Endodermal cell (in vitro differentiated cells): ENCODE measurements around the gene MYRIP. TPM values are rescaled to one million over a fixed set of nuclear protein-coding genes. Genes with fewer than 3 reads are reported as not detected.

Experiments used
- DNase-seq: peaks from one replicate; pipeline ENCODE4 v3.0.0-alpha.2; 2017
- H3K27ac ChIP-seq: 2 replicates; pipeline ENCODE4 v1.5.1; 2013; ENCODE audit warnings: mild to moderate bottlenecking, low read depth, low read length, moderate library complexity
- H3K27me3 ChIP-seq: 2 replicates; pipeline ENCODE4 v1.6.1; 2013; ENCODE audit warnings: mild to moderate bottlenecking, low read length, moderate library complexity; ENCODE audit not compliant: insufficient read depth, control insufficient read depth, poor library complexity, severe bottlenecking
- H3K36me3 ChIP-seq: 2 replicates; pipeline ENCODE4 v1.7.0; 2013; ENCODE audit warnings: mild to moderate bottlenecking, low read length, moderate library complexity; ENCODE audit not compliant: control insufficient read depth, insufficient read depth
- H3K4me1 ChIP-seq: one replicate; pipeline ENCODE4 v1.7.0; 2013; ENCODE audit warnings: low read length; ENCODE audit not compliant: control insufficient read depth, insufficient read depth
- H3K4me3 ChIP-seq: 2 replicates; pipeline ENCODE4 v1.5.1; 2013; ENCODE audit warnings: mild to moderate bottlenecking, low read length, moderate library complexity
- H3K9ac ChIP-seq: 2 replicates; pipeline ENCODE4 v1.6.1; 2013; ENCODE audit warnings: mild to moderate bottlenecking, low read length, moderate library complexity; ENCODE audit not compliant: poor library complexity, severe bottlenecking; ENCODE audit errors: extremely low read depth
- H3K9me3 ChIP-seq: 2 replicates; pipeline ENCODE4 v1.6.1; 2013; ENCODE audit warnings: mild to moderate bottlenecking, low read length, moderate library complexity; ENCODE audit not compliant: control insufficient read depth
- H3K27ac Mint-ChIP-seq: 2 replicates; pipeline ENCODE4 v1.8.0; 2020; ENCODE audit warnings: mixed read lengths
- H3K27me3 Mint-ChIP-seq: 2 replicates; pipeline ENCODE4 v1.8.0; 2021; ENCODE audit warnings: mild to moderate bottlenecking, mixed read lengths; ENCODE audit not compliant: insufficient read depth
- H3K36me3 Mint-ChIP-seq: 2 replicates; pipeline ENCODE4 v1.8.0; 2020; ENCODE audit warnings: low read depth, mixed read lengths
- H3K4me1 Mint-ChIP-seq: 2 replicates; pipeline ENCODE4 v1.8.0; 2020; ENCODE audit warnings: mixed read lengths
- H3K4me3 Mint-ChIP-seq: 2 replicates; pipeline ENCODE4 v1.8.0; 2020; ENCODE audit warnings: mild to moderate bottlenecking, moderate library complexity, mixed read lengths
- H3K9me3 Mint-ChIP-seq: 2 replicates; pipeline ENCODE4 v1.8.0; 2020; ENCODE audit warnings: mild to moderate bottlenecking, mixed read lengths
- WGBS, 2 experiments: methylation state at CpG; one replicate each; pipeline versions ENCODE4 v1.1.5 to v1.1.7; 2013; ENCODE audit warnings: missing lambda C conversion rate in 2 of 2, mixed read lengths in 1 of 2; ENCODE audit not compliant: insufficient coverage in 1 of 2, insufficient read length in 1 of 2; 5-methylcytosine and 5-hydroxymethylcytosine counted together
- total RNA-seq, 2 donors: library from RNA; stranded (reverse); fragmentation: NEBNext Ultra II Directional in 1 of 2; extraction: Animal tissue kit (Norgen Biotek cat#: 25700) in 1 of 2; gene quantifications; 2 replicates in 1 of 2; 3 replicates in 1 of 2; pipeline ENCODE4 v1.2.1, GENCODE V29; 2021
- TF ChIP-seq, protein P1 (sequence below): fragments of 200-600 bp; sonication (generic); conservative IDR thresholded peaks from 2 replicates; pipeline ENCODE4 v1.5.0; 2021; ENCODE audit warnings: antibody characterized with exemption, mild to moderate bottlenecking

Gene MYRIP
- total RNA-seq, 2 donors from 2014 or later = 4.3 to 4.6 TPM

GRCh38 chr3:40103829-40104228 lies 294.4 kb downstream of the MYRIP start:
- H3K4me1 Mint-ChIP-seq = no peaks in the 10 kb centered on the region
- no peaks in the 10 kb centered on the region for H3K9me3 ChIP-seq
- H3K36me3 Mint-ChIP-seq = no peaks in the 10 kb centered on the region
- no peak overlapping the region for H3K9ac ChIP-seq
- H3K27ac ChIP-seq = no peak overlapping the region
- no peaks in the 10 kb centered on the region for H3K27me3 Mint-ChIP-seq
- DNase-seq = no peak
- H3K27me3 ChIP-seq = no peaks in the 10 kb centered on the region
- TF ChIP-seq, protein P1, sequence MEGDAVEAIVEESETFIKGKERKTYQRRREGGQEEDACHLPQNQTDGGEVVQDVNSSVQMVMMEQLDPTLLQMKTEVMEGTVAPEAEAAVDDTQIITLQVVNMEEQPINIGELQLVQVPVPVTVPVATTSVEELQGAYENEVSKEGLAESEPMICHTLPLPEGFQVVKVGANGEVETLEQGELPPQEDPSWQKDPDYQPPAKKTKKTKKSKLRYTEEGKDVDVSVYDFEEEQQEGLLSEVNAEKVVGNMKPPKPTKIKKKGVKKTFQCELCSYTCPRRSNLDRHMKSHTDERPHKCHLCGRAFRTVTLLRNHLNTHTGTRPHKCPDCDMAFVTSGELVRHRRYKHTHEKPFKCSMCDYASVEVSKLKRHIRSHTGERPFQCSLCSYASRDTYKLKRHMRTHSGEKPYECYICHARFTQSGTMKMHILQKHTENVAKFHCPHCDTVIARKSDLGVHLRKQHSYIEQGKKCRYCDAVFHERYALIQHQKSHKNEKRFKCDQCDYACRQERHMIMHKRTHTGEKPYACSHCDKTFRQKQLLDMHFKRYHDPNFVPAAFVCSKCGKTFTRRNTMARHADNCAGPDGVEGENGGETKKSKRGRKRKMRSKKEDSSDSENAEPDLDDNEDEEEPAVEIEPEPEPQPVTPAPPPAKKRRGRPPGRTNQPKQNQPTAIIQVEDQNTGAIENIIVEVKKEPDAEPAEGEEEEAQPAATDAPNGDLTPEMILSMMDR = no peak
- no peaks in the 10 kb centered on the region for H3K36me3 ChIP-seq
- peaks cover 5% of the 10 kb centered on the region for H3K9me3 Mint-ChIP-seq
- H3K4me3 ChIP-seq = no peak overlapping the region
- no peaks in the 10 kb centered on the region for H3K4me1 ChIP-seq
- H3K4me3 Mint-ChIP-seq = no peak overlapping the region
- H3K27ac Mint-ChIP-seq = no peak overlapping the region

DNA sequence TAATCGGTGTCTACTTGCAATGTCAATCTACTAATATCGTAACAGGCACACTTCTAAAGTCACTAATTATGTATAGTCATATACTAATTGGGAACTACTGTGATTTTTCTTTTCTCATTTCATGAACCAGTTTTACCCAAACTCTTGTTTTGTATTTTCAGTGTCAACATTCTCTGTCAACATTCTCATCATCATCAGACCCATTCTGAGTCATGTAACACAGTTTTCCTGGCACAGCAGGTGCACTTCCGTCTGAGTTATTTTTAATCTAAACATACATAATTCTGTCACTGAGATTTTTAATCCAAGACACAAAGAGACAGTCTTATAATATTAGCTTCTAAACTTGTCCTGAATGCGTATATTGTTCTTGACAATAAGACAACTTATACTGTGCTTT lies 295.0 kb downstream of the MYRIP start:
- H3K9me3 Mint-ChIP-seq = peaks cover 5% of the 10 kb centered on the region
- H3K36me3 Mint-ChIP-seq = no peaks in the 10 kb centered on the region
- no peaks in the 10 kb centered on the region for H3K4me1 ChIP-seq
- H3K27ac Mint-ChIP-seq = no peak overlapping the region
- H3K27me3 ChIP-seq = no peaks in the 10 kb centered on the region
- no peak overlapping the region for H3K4me3 ChIP-seq
- 93 to 95% methylated on average over 2 to 3 of the region's 4 CpGs for WGBS, 2 experiments
- no peaks in the 10 kb centered on the region for H3K4me1 Mint-ChIP-seq
- H3K36me3 ChIP-seq = no peaks in the 10 kb centered on the region
- DNase-seq = no peak
- no peak overlapping the region for H3K9ac ChIP-seq
- no peaks in the 10 kb centered on the region for H3K27me3 Mint-ChIP-seq
- no peaks in the 10 kb centered on the region for H3K9me3 ChIP-seq
- TF ChIP-seq, protein P1 = no peak
- H3K4me3 Mint-ChIP-seq = no peak overlapping the region
- no peak overlapping the region for H3K27ac ChIP-seq

DNA sequence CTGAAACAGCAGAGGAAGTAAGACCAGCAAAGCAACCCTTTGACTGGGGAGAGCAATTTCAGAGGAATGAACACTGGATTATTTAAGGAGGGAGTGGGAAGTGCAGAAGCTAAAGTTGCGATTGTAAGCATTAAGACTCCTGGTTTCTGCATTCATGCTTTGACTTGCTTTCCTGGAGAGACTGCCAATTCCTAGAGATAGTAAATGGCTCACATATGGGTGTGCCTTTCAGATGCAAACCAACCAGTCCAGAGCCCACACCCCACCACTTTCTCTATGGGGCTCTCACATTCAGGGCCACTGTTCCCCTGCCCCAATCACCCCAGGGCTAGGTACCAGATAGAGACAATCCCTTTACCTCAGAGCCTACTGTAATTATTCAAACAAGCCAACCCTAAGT lies 299.2 kb downstream of the MYRIP start:
- H3K27ac Mint-ChIP-seq = no peak overlapping the region
- H3K4me3 ChIP-seq = no peak overlapping the region
- no peak for DNase-seq
- H3K4me1 ChIP-seq = no peaks in the 10 kb centered on the region
- no peaks in the 10 kb centered on the region for H3K36me3 Mint-ChIP-seq
- 88 to 89% methylated on average over 1 of the region's 1 CpG for WGBS, 2 experiments
- TF ChIP-seq, protein P1 = no peak
- H3K27me3 ChIP-seq = no peaks in the 10 kb centered on the region
- no peaks in the 10 kb centered on the region for H3K9me3 ChIP-seq
- H3K36me3 ChIP-seq = no peaks in the 10 kb centered on the region
- no peak overlapping the region for H3K4me3 Mint-ChIP-seq
- H3K4me1 Mint-ChIP-seq = no peaks in the 10 kb centered on the region
- no peaks in the 10 kb centered on the region for H3K9me3 Mint-ChIP-seq
- no peak overlapping the region for H3K27ac ChIP-seq
- no peak overlapping the region for H3K9ac ChIP-seq
- H3K27me3 Mint-ChIP-seq = no peaks in the 10 kb centered on the region
